MCF 10A (cell line): ENCODE results near the gene CENATAC. TPM values are rescaled to one million over a fixed set of nuclear protein-coding genes. Genes with fewer than 3 reads are reported as not detected.

Source experiments
- BruUV-seq: library from RNA; stranded (reverse); fragments of 400-500 nt; replicated peaks from 2 replicates; lab custom pipeline; 2021; lab: Mats Ljungman, UMichigan
- CTCF ChIA-PET: fragments of 300-600 bp; sonication (Branson Sonifier 250); formaldehyde crosslinking; extraction: SDS; loops from one replicate; lab custom pipeline; 2021; ENCODE audit warnings: antibody characterized with exemption, inconsistent platforms; lab: Yijun Ruan, JAX
- POLR2A ChIA-PET: fragments of 300-600, 350-650 bp; sonication (Branson Sonifier 250); formaldehyde crosslinking; extraction: SDS; loops from one replicate; lab custom pipeline; 2020; ENCODE audit warnings: antibody characterized with exemption, inconsistent platforms; lab: Yijun Ruan, JAX
- DNase-seq: peaks from one replicate; pipeline ENCODE4 v3.0.0-alpha.2; 2018; ENCODE audit not compliant: unreplicated experiment
- H3K27ac Mint-ChIP-seq: one replicate; pipeline ENCODE4 v1.8.0; 2022; ENCODE audit warnings: mild to moderate bottlenecking, low read depth, mixed read lengths; ENCODE audit not compliant: unreplicated experiment
- H3K27me3 Mint-ChIP-seq: one replicate; pipeline ENCODE4 v1.8.0; 2022; ENCODE audit warnings: mixed read lengths; ENCODE audit not compliant: insufficient read depth, unreplicated experiment
- H3K36me3 Mint-ChIP-seq: one replicate; pipeline ENCODE4 v1.8.0; 2022; ENCODE audit warnings: mild to moderate bottlenecking, moderate library complexity, mixed read lengths; ENCODE audit not compliant: insufficient read depth, unreplicated experiment
- H3K4me1 Mint-ChIP-seq: one replicate; pipeline ENCODE4 v1.8.0; 2022; ENCODE audit warnings: mixed read lengths; ENCODE audit not compliant: insufficient read depth, unreplicated experiment
- H3K4me3 Mint-ChIP-seq: one replicate; pipeline ENCODE4 v1.8.0; 2022; ENCODE audit warnings: mild to moderate bottlenecking, moderate library complexity, mixed read lengths; ENCODE audit not compliant: unreplicated experiment
- H3K9me3 Mint-ChIP-seq: one replicate; pipeline ENCODE4 v1.8.0; 2022; ENCODE audit warnings: mixed read lengths; ENCODE audit not compliant: unreplicated experiment
- CTCF ChIP-seq: fragments of 200-600 bp; IDR thresholded peaks from one replicate; pipeline ENCODE4 v1.8.0; 2022; ENCODE audit warnings: antibody characterized with exemption, mild to moderate bottlenecking; ENCODE audit not compliant: unreplicated experiment
- intact Hi-C: fragments of 100-400 bp; cut with micrococcal nuclease; formaldehyde crosslinking; loops from 2 replicates; pipeline ENCODE4 v1.14.1; 2022
- total RNA-seq: library from RNA; stranded (reverse); gene quantifications from 2 replicates; pipeline ENCODE4 v1.2.3, GENCODE V29; 2022

Gene CENATAC
- total RNA-seq, 1 experiment from 2014 or later: 49.0 TPM

GRCh38 chr11:119023741-119024140 lies 25.8 kb downstream of the CENATAC start:
- TF ChIP-seq CTCF: no peak
- Mint-ChIP-seq H3K4me1 (peaks cover 8% of the 10 kb centered on the region), H3K36me3 (peaks cover 51% of the 10 kb centered on the region), H3K27ac (peak overlapping the region; percentile 36), H3K27me3 (no peaks in the 10 kb centered on the region), H3K4me3 (no peak overlapping the region), H3K9me3 (no peaks in the 10 kb centered on the region)
- ChIA-PET POLR2A (interaction anchor here (0.7 to 1.6 kb wide), 3 partner anchors 8 to 96 kb away, joined by 4 to 5 read pairs (median 4); no protein-coding TSS in a partner anchor), CTCF (interaction anchor here (0.6 to 0.9 kb wide), 3 partner anchors 8 to 115 kb away, joined by 3 to 5 read pairs (median 3); no protein-coding TSS in a partner anchor)
- intact Hi-C loops: no loop called here
- no TSS peak for BruUV-seq
- no peak for DNase-seq

- Mint-ChIP-seq H3K36me3 (peaks cover 51% of the 10 kb centered on the region), H3K27ac (no peak overlapping the region), H3K27me3 (no peaks in the 10 kb centered on the region), H3K4me3 (no peak overlapping the region), H3K9me3 (no peaks in the 10 kb centered on the region), H3K4me1 (peaks cover 16% of the 10 kb centered on the region)
- intact Hi-C loops: no loop called here
- BruUV-seq: no TSS peak
- TF ChIP-seq CTCF: no peak
- POLR2A ChIA-PET: interaction anchor here (1.0 to 1.6 kb wide), 2 partner anchors 9 to 96 kb away, joined by 4 read pairs; no protein-coding TSS in a partner anchor
- CTCF ChIA-PET: interaction anchor here (1.2 kb wide), 1 partner anchor 10 kb away, joined by 3 read pairs; no protein-coding TSS in a partner anchor
- DNase-seq: no peak
Measured at GRCh38 chr11:119024430-119025098, 26.6 kb downstream of the CENATAC start.

GRCh38 chr11:119025099-119025473 lies 27.1 kb downstream of the CENATAC start:
- no peak overlapping the region for H3K27ac Mint-ChIP-seq
- intact Hi-C loops: no loop called here
- BruUV-seq: no TSS peak
- peaks cover 47% of the 10 kb centered on the region for H3K36me3 Mint-ChIP-seq
- POLR2A ChIA-PET: interaction anchor here (1.0 kb wide), 1 partner anchor 95 kb away, joined by 4 read pairs; no protein-coding TSS in a partner anchor
- no peaks in the 10 kb centered on the region for H3K9me3 Mint-ChIP-seq
- peaks cover 17% of the 10 kb centered on the region for H3K4me1 Mint-ChIP-seq
- no peak for TF ChIP-seq CTCF
- DNase-seq: no peak
- no peak overlapping the region for H3K4me3 Mint-ChIP-seq
- CTCF ChIA-PET: interaction anchor here (1.2 kb wide), 1 partner anchor 11 kb away, joined by 3 read pairs; no protein-coding TSS in a partner anchor
- H3K27me3 Mint-ChIP-seq: no peaks in the 10 kb centered on the region

- Mint-ChIP-seq H3K4me1 (peaks cover 15% of the 10 kb centered on the region), H3K4me3 (no peak overlapping the region), H3K36me3 (peaks cover 42% of the 10 kb centered on the region), H3K27me3 (no peaks in the 10 kb centered on the region), H3K27ac (no peak overlapping the region), H3K9me3 (no peaks in the 10 kb centered on the region)
- no peak for DNase-seq
- intact Hi-C loops: no loop called here
- CTCF ChIA-PET: interaction anchor here (1.2 kb wide), 1 partner anchor 11 kb away, joined by 3 read pairs; no protein-coding TSS in a partner anchor
- no peak for TF ChIP-seq CTCF
- no TSS peak for BruUV-seq
- POLR2A ChIA-PET: no interaction called here
Measured at GRCh38 chr11:119025541-119025940, 27.6 kb downstream of the CENATAC start.
